Nephron (organoid): Measurements from ENCODE around the gene PCDH15.

Source experiments
- H3K27ac Mint-ChIP-seq, 3 experiments: 2 replicates each; pipeline ENCODE4 v1.8.0; 2020; ENCODE audit warnings: mixed read lengths in 3 of 3, mild to moderate bottlenecking in 2 of 3, moderate library complexity in 1 of 3
- H3K27me3 Mint-ChIP-seq: 2 replicates; pipeline ENCODE4 v1.8.0; 2021; ENCODE audit warnings: low read depth, mild to moderate bottlenecking, moderate library complexity, mixed read lengths
- H3K36me3 Mint-ChIP-seq: 2 replicates; pipeline ENCODE4 v1.8.0; 2020; ENCODE audit warnings: low read depth, mixed read lengths
- H3K4me1 Mint-ChIP-seq: 2 replicates; pipeline ENCODE4 v1.8.0; 2020; ENCODE audit warnings: mixed read lengths
- H3K4me3 Mint-ChIP-seq, 3 experiments: 2 replicates each; pipeline ENCODE4 v1.8.0; 2020; ENCODE audit warnings: mild to moderate bottlenecking in 3 of 3, mixed read lengths in 3 of 3, moderate library complexity in 2 of 3
- H3K9me3 Mint-ChIP-seq: 2 replicates; pipeline ENCODE4 v1.8.0; 2020; ENCODE audit warnings: mixed read lengths
- CTCF ChIP-seq, 3 experiments: fragments of 200-600 bp; sonication (generic); IDR thresholded peaks; one replicate each; pipeline ENCODE4 v1.5.0; 2021; ENCODE audit warnings: antibody characterized with exemption in 3 of 3; ENCODE audit not compliant: unreplicated experiment in 3 of 3

PCDH15 gene

GRCh38 chr10:53978301-53978700 lies 822.7 kb downstream of the PCDH15 start:
- Mint-ChIP-seq H3K4me3 (no peak overlapping the region), H3K9me3 (peaks cover 2% of the 10 kb centered on the region), H3K36me3 (no peaks in the 10 kb centered on the region), H3K27me3 (no peaks in the 10 kb centered on the region), H3K27ac (no peak overlapping the region), H3K4me1 (no peaks in the 10 kb centered on the region)
- no peak for TF ChIP-seq CTCF (IDR thresholded peaks at IDR 0.05; ENCODE audit: unreplicated experiment in 3 of 3)

GRCh38 chr10:53977267-53977666 lies 823.8 kb downstream of the PCDH15 start:
- H3K9me3 Mint-ChIP-seq = peaks cover 2% of the 10 kb centered on the region
- H3K27ac Mint-ChIP-seq = no peak overlapping the region
- no peak overlapping the region for H3K4me3 Mint-ChIP-seq
- H3K4me1 Mint-ChIP-seq = no peaks in the 10 kb centered on the region
- no peaks in the 10 kb centered on the region for H3K27me3 Mint-ChIP-seq
- no peak for TF ChIP-seq CTCF (IDR thresholded peaks at IDR 0.05; ENCODE audit: unreplicated experiment in 3 of 3)
- H3K36me3 Mint-ChIP-seq = no peaks in the 10 kb centered on the region

GRCh38 chr10:53957401-53957800 lies 843.6 kb downstream of the PCDH15 start:
- Mint-ChIP-seq H3K27ac (no peak overlapping the region), H3K27me3 (no peaks in the 10 kb centered on the region), H3K4me1 (no peaks in the 10 kb centered on the region), H3K36me3 (no peaks in the 10 kb centered on the region), H3K9me3 (no peaks in the 10 kb centered on the region), H3K4me3 (no peak overlapping the region)
- no peak for TF ChIP-seq CTCF (IDR thresholded peaks at IDR 0.05; ENCODE audit: unreplicated experiment in 3 of 3)

GRCh38 chr10:53955091-53955490 lies 845.9 kb downstream of the PCDH15 start:
- no peaks in the 10 kb centered on the region for H3K4me1 Mint-ChIP-seq
- no peak overlapping the region for H3K4me3 Mint-ChIP-seq
- TF ChIP-seq CTCF (IDR thresholded peaks at IDR 0.05; ENCODE audit: unreplicated experiment in 3 of 3) = no peak
- H3K27ac Mint-ChIP-seq = no peak overlapping the region
- no peaks in the 10 kb centered on the region for H3K36me3 Mint-ChIP-seq
- H3K9me3 Mint-ChIP-seq = peaks cover 2% of the 10 kb centered on the region
- H3K27me3 Mint-ChIP-seq = no peaks in the 10 kb centered on the region

GRCh38 chr10:53952698-53953630 lies 848.1 kb downstream of the PCDH15 start:
- TF ChIP-seq CTCF (IDR thresholded peaks at IDR 0.05; ENCODE audit: unreplicated experiment in 3 of 3) = no peak
- Mint-ChIP-seq H3K27me3 (no peaks in the 10 kb centered on the region), H3K27ac (no peak overlapping the region), H3K4me3 (no peak overlapping the region), H3K36me3 (no peaks in the 10 kb centered on the region), H3K9me3 (peaks cover 2% of the 10 kb centered on the region), H3K4me1 (no peaks in the 10 kb centered on the region)

- Mint-ChIP-seq H3K27me3 (no peaks in the 10 kb centered on the region), H3K27ac (no peak overlapping the region), H3K4me1 (no peaks in the 10 kb centered on the region), H3K9me3 (no peaks in the 10 kb centered on the region), H3K36me3 (no peaks in the 10 kb centered on the region), H3K4me3 (no peak overlapping the region)
- no peak for TF ChIP-seq CTCF (IDR thresholded peaks at IDR 0.05; ENCODE audit: unreplicated experiment in 3 of 3)
These were observed 861.4 kb downstream of the PCDH15 start for GRCh38 chr10:53939654-53940053.
